Esophagus muscularis mucosa (tissue), 4 donors: ENCODE results near the gene BCL7A. TPM values are rescaled to one million over a fixed set of nuclear protein-coding genes. Genes with fewer than 3 reads are reported as not detected.
A peak's percentile ranks its signal among the peaks of the same experiment; 100 is the strongest.

Experiments used
- DNase-seq: peaks from one replicate; pipeline ENCODE4 v3.0.0-alpha.2; 2017; ENCODE audit errors: extremely low spot score
- H3K27ac ChIP-seq, 4 donors: fragments of 200-600 bp; sonication (generic); replicated peaks in 1 of 4; 1 replicate in 3 of 4; 2 replicates in 1 of 4; pipeline ENCODE4 v1.5.1; 2016 to 2019; ENCODE audit warnings: mild to moderate bottlenecking in 1 of 4
- H3K27me3 ChIP-seq, 4 donors: fragments of 200-600 bp; sonication (generic); one replicate each; pipeline versions ENCODE4 v1.5.1 to v1.6.0; 2016 to 2019
- H3K36me3 ChIP-seq, 4 donors: fragments of 200-600 bp; sonication (generic); one replicate each; pipeline ENCODE4 v1.5.1; 2016 to 2019
- H3K4me1 ChIP-seq, 4 donors: fragments of 200-600 bp; sonication (generic); one replicate each; pipeline ENCODE4 v1.5.1; 2016 to 2019
- H3K4me3 ChIP-seq, 4 donors: fragments of 200-600 bp; sonication (generic); 1 replicate in 2 of 4; 2 replicates in 2 of 4; pipeline ENCODE4 v1.5.1; 2016 to 2019; ENCODE audit warnings: mild to moderate bottlenecking in 4 of 4, moderate library complexity in 1 of 4
- H3K9me3 ChIP-seq, 4 donors: fragments of 200-600 bp; sonication (generic); 1 replicate in 3 of 4; 2 replicates in 1 of 4; pipeline ENCODE4 v1.5.1; 2016 to 2019
- EP300 ChIP-seq: sonication (generic); formaldehyde crosslinking; IDR thresholded peaks from one replicate; pipeline ENCODE4 v1.6.1; 2017; ENCODE audit warnings: antibody characterized with exemption
- POLR2A ChIP-seq: fragments of 450-650 bp; IDR thresholded peaks from one replicate; pipeline ENCODE4 v1.6.1; 2017; ENCODE audit warnings: antibody characterized with exemption, moderate library complexity, mild to moderate bottlenecking, low read depth
- POLR2AphosphoS5 ChIP-seq, 2 donors: sonication (generic); formaldehyde crosslinking; IDR thresholded peaks; one replicate each; pipeline ENCODE4 v1.6.1; 2017; ENCODE audit warnings: antibody characterized with exemption in 2 of 2
- WGBS: methylation state at CpG from one replicate; pipeline ENCODE4 v1.1.5; 2018; 5-methylcytosine and 5-hydroxymethylcytosine counted together
- intact Hi-C: fragments of 100-400 bp; cut with DNase I; formaldehyde crosslinking; loops from one replicate; pipeline ENCODE4 v1.15.1; 2023
- total RNA-seq, 4 donors: library from RNA; depleted of rRNA; stranded (reverse); fragments of >200 nt; gene quantifications; one replicate each; pipeline versions ENCODE4 v1.1.0 to v1.2.1, GENCODE V29; 2016
- TF ChIP-seq, protein P1 (sequence below), 3 experiments: fragments of 200-600 bp in 2 of 3; fragments of 450-650 bp in 1 of 3; sonication (generic) in 2 of 3; IDR thresholded peaks; one replicate each; pipeline ENCODE4 v1.5.1; 2017 to 2019; ENCODE audit warnings: antibody characterized with exemption in 3 of 3, mild to moderate bottlenecking in 2 of 3, moderate library complexity in 1 of 3

Gene BCL7A
- total RNA-seq, 4 donors from 2014 or later, result 2.9 to 10.1 (median 6.3) TPM

DNA sequence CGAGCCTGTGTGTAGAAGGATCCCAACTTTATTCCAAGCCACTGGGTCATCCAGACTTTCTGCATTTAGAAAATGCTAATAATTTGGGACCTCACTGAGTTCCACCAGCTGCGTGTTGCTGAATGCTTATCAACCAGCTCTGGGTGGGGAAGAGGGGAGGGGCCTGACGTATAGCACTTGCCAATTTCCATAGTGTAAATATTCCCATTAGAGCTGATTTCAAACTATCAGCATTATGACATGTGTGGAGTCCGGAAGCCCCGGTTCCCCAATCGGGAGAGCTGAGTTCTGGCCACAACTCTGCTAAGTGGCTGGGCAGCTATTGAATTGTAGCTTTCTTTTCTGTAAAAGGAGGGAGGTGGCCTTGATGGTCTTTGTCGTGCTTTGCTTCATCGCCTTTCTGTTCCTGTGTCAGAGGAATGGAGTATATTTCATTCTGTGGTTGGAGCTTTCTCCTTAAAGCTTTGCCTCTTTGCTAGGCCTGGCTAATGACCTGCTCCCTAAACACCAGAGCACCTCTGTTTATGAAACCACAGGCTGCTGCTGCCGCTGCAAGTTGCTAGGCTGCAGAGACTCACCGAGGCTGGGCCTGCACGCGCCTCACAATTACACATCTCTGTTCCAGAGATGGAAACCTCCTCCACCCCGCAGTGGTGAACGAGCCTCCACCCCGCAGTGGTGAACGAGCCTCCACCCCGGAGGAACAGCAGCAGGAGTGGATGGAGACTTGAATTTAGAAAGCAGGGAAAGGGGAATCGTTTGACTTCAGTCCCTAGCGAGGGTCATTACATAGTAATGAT lies 7.7 kb upstream of the BCL7A start:
- 85% methylated on average over 19 of the region's 19 CpGs for WGBS
- no peak for DNase-seq
- intact Hi-C loops, result no loop called here

GRCh38 chr12:122014781-122015180 lies 6.9 kb upstream of the BCL7A start:
- no peak overlapping the region for H3K27ac ChIP-seq
- no peaks in the 10 kb centered on the region for H3K36me3 ChIP-seq
- no peak for DNase-seq
- intact Hi-C loops, result no loop called here
- no peaks in the 10 kb centered on the region for H3K9me3 ChIP-seq
- TF ChIP-seq POLR2A (no peak), EP300 (no peak), POLR2AphosphoS5 (IDR thresholded peaks at IDR 0.05) (no peak)
- TF ChIP-seq, protein P1, sequence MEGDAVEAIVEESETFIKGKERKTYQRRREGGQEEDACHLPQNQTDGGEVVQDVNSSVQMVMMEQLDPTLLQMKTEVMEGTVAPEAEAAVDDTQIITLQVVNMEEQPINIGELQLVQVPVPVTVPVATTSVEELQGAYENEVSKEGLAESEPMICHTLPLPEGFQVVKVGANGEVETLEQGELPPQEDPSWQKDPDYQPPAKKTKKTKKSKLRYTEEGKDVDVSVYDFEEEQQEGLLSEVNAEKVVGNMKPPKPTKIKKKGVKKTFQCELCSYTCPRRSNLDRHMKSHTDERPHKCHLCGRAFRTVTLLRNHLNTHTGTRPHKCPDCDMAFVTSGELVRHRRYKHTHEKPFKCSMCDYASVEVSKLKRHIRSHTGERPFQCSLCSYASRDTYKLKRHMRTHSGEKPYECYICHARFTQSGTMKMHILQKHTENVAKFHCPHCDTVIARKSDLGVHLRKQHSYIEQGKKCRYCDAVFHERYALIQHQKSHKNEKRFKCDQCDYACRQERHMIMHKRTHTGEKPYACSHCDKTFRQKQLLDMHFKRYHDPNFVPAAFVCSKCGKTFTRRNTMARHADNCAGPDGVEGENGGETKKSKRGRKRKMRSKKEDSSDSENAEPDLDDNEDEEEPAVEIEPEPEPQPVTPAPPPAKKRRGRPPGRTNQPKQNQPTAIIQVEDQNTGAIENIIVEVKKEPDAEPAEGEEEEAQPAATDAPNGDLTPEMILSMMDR (IDR thresholded peaks at IDR 0.05), result no peak
- H3K27me3 ChIP-seq, result no peaks in the 10 kb centered on the region
- H3K4me3 ChIP-seq, result no peak overlapping the region
- WGBS, result 92% methylated on average over 5 of the region's 5 CpGs
- no peaks in the 10 kb centered on the region for H3K4me1 ChIP-seq

More for the DNA sequence above, 7.7 kb upstream of the BCL7A start:
- Histone ChIP-seq H3K36me3 (no peaks in the 10 kb centered on the region), H3K4me3 (no peak overlapping the region), H3K27ac (no peak overlapping the region), H3K4me1 (no peaks in the 10 kb centered on the region), H3K9me3 (no peaks in the 10 kb centered on the region), H3K27me3 (no peaks in the 10 kb centered on the region)
- TF ChIP-seq, protein P1 (IDR thresholded peaks at IDR 0.05), result no peak
- TF ChIP-seq POLR2A, result no peak
- no peak for TF ChIP-seq POLR2AphosphoS5 (IDR thresholded peaks at IDR 0.05)
- no peak for TF ChIP-seq EP300

DNA sequence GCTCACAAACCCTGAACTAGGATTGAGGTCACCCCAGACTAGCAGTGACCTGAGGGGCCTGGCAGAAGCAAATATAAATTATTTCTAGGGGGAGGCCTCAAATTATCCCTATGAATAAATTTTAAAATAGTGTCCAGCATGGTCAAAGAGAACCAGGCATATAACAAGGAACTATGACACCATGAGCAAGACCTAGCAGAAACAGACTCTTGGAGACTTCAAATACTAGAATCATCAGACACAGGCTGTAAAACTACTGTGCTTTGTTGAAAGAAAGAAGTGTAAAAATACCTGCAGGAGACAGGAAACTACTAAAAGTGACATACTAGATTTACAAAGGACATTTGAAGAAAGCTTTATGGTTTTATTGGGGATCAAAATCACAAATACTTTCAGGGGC lies 3.2 kb upstream of the BCL7A start:
- no peak for DNase-seq
- Histone ChIP-seq H3K9me3 (no peaks in the 10 kb centered on the region), H3K27ac (no peak overlapping the region), H3K27me3 (no peaks in the 10 kb centered on the region), H3K4me3 (no peak overlapping the region), H3K4me1 (peaks cover 10 to 20% (median 13%) of the 10 kb centered on the region in 4 donors), H3K36me3 (no peaks in the 10 kb centered on the region)
- intact Hi-C loops, result no loop called here
- no peak for TF ChIP-seq POLR2A
- no peak for TF ChIP-seq POLR2AphosphoS5 (IDR thresholded peaks at IDR 0.05)
- TF ChIP-seq, protein P1 (IDR thresholded peaks at IDR 0.05), result no peak
- TF ChIP-seq EP300, result no peak

- Histone ChIP-seq H3K27ac (no peak overlapping the region), H3K36me3 (no peaks in the 10 kb centered on the region), H3K4me1 (peaks cover 15 to 25% (median 17%) of the 10 kb centered on the region in 4 donors), H3K4me3 (no peak overlapping the region), H3K27me3 (no peaks in the 10 kb centered on the region), H3K9me3 (no peaks in the 10 kb centered on the region)
- TF ChIP-seq POLR2A, result no peak
- TF ChIP-seq, protein P1 (IDR thresholded peaks at IDR 0.05), result no peak
- no peak for TF ChIP-seq POLR2AphosphoS5 (IDR thresholded peaks at IDR 0.05)
- no peak for DNase-seq
- intact Hi-C loops, result no loop called here
- WGBS, result 92% methylated on average over 4 of the region's 4 CpGs
Measured at GRCh38 chr12:122018937-122019336, 2.7 kb upstream of the BCL7A start.

DNA sequence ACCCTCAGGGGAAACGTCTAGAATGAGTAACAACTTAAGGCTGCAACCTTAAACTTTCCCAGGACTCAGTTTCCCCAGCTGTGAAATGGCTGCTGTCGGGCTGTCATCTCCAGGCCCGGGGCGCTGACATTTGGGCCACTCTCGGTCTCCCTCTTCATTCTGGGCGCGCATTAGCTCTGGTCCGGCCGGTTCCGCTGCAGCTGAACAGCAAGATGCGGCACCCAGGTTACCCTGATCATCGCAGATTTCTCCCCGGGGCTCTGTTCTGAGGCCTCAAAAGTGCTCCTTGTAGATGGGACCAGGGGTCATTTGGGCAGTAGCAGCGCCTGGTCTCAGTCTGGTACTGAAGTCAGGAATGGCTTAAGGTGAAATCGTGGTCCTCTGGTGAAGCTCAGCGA lies 890 bp upstream of the BCL7A start:
- intact Hi-C loops, result no loop called here
- H3K4me1 ChIP-seq, result peaks cover 19 to 30% (median 23%) of the 10 kb centered on the region in 4 donors
- H3K9me3 ChIP-seq, result no peaks in the 10 kb centered on the region
- H3K27ac ChIP-seq, result peak overlapping the region in 3 of 4 donors; percentile 78 to 83 (median 78)
- no peak for DNase-seq
- H3K4me3 ChIP-seq, result peak overlapping the region; percentile 67 to 81 (median 72)
- TF ChIP-seq POLR2A (no peak), POLR2AphosphoS5 (IDR thresholded peaks at IDR 0.05) (no peak), EP300 (no peak)
- TF ChIP-seq, protein P1 (IDR thresholded peaks at IDR 0.05), result no peak
- WGBS, result 61% methylated on average over 14 of the region's 16 CpGs
- H3K27me3 ChIP-seq, result no peaks in the 10 kb centered on the region
- no peaks in the 10 kb centered on the region for H3K36me3 ChIP-seq
